SU-DHL-6 (cell line): Measurements from ENCODE around the gene CLIP4.

ENCODE experiments used
- H2AFZ ChIP-seq: fragments of 200-600 bp; sonication (generic); 2 replicates; pipeline ENCODE4 v1.6.1; 2014; ENCODE audit warnings: low read depth, mild to moderate bottlenecking, moderate library complexity, mixed read lengths, antibody characterized with exemption, low read length; ENCODE audit not compliant: severe bottlenecking
- H3F3A ChIP-seq: fragments of 200-600 bp; shearing (Covaris generic); 2 replicates; pipeline ENCODE4 v1.6.0; 2016; ENCODE audit warnings: antibody characterized with exemption, mild to moderate bottlenecking; ENCODE audit not compliant: insufficient read depth
- H3K27ac ChIP-seq: fragments of 200-600 bp; sonication (generic); 2 replicates; pipeline ENCODE4 v1.5.1; 2016; ENCODE audit warnings: low read depth, mild to moderate bottlenecking, low read length, moderate library complexity, mixed read lengths
- H3K27me3 ChIP-seq: fragments of 200-600 bp; sonication (generic), shearing (Covaris generic); 2 replicates; pipeline ENCODE4 v1.6.0; 2014; ENCODE audit warnings: mild to moderate bottlenecking, low read length
- H3K36me3 ChIP-seq: fragments of 200-600 bp; sonication (generic); 2 replicates; pipeline ENCODE4 v1.6.1; 2014; ENCODE audit warnings: mild to moderate bottlenecking, low read length, mixed read lengths
- H3K4me2 ChIP-seq: fragments of 300-600, 200-600 bp; shearing (Covaris generic), sonication (generic); 2 replicates; pipeline ENCODE4 v1.6.0; 2014; ENCODE audit warnings: low read length, low read depth, mild to moderate bottlenecking; ENCODE audit not compliant: poor library complexity, severe bottlenecking
- H3K4me3 ChIP-seq: fragments of 200-600 bp; sonication (generic); 2 replicates; pipeline ENCODE4 v1.5.1; 2014; ENCODE audit warnings: antibody characterized with exemption, low read length, mild to moderate bottlenecking, mixed read lengths; ENCODE audit not compliant: insufficient read depth, poor library complexity, severe bottlenecking
- H3K79me2 ChIP-seq: fragments of 200-600 bp; sonication (generic); 2 replicates; pipeline ENCODE4 v1.6.1; 2014; ENCODE audit warnings: mild to moderate bottlenecking, low read length, moderate library complexity; ENCODE audit not compliant: insufficient read depth
- H3K9ac ChIP-seq: fragments of 200-600 bp; sonication (generic); 2 replicates; pipeline ENCODE4 v1.7.0; 2014; ENCODE audit warnings: mild to moderate bottlenecking, low read length
- H3K9me2 ChIP-seq: fragments of 200-600 bp; sonication (generic); replicated peaks from 2 replicates; pipeline ENCODE4 v1.6.1; 2014; ENCODE audit warnings: low read length; ENCODE audit not compliant: insufficient read depth
- H3K9me3 ChIP-seq: fragments of 200-600 bp; sonication (generic); 2 replicates; pipeline ENCODE4 v1.6.1; 2014; ENCODE audit warnings: low read length, mixed read lengths; ENCODE audit not compliant: insufficient read depth
- H4K20me1 ChIP-seq: fragments of 200-600 bp; sonication (generic); 2 replicates; pipeline ENCODE4 v1.6.1; 2014; ENCODE audit warnings: low read depth, mild to moderate bottlenecking, antibody characterized with exemption, low read length, moderate library complexity, mixed read lengths
- CTCF ChIP-seq: fragments of 200-600 bp; sonication (generic); IDR thresholded peaks from one replicate; pipeline ENCODE4 v1.5.1; 2017; ENCODE audit warnings: antibody characterized with exemption, mild to moderate bottlenecking, low read length, moderate library complexity; ENCODE audit not compliant: insufficient read depth, poor library complexity, severe bottlenecking
- EZH2phosphoT487 ChIP-seq: fragments of 200-600 bp; sonication (generic), shearing (Covaris generic); conservative IDR thresholded peaks from 2 replicates; pipeline ENCODE4 v1.6.1; 2018; ENCODE audit warnings: mild to moderate bottlenecking, antibody characterized with exemption, low read length, moderate library complexity, mixed read lengths

Gene CLIP4

DNA sequence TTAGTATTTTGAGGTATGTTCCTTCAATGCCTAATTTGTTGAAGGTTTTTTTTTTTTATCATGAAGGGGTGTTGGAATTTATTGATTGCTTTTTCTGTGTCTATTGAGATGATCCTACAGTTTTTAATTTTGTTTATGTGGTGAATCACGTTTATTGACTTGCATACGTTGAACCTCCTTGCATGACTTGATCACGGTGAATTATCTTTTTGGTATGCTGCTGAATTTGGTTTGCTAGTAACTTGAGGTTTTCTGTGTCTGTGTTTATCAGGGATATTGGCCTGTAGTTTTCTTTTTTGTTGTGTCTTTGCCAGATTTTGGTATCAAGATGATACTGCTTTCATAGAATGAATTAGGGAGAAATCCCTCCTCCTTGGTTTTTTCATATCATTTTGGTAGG, 23.9 kb downstream of the CLIP4 start:
- Histone ChIP-seq H3K9me2 (no peaks in the 10 kb centered on the region), H3K36me3 (no peaks in the 10 kb centered on the region), H3K9ac (no peak overlapping the region), H4K20me1 (no peaks in the 10 kb centered on the region), H3K4me3 (no peak overlapping the region), H3K27ac (no peak overlapping the region), H3F3A (peaks cover 6% of the 10 kb centered on the region), H3K27me3 (no peaks in the 10 kb centered on the region), H3K79me2 (no peaks in the 10 kb centered on the region), H3K9me3 (no peaks in the 10 kb centered on the region), H3K4me2 (no peak overlapping the region), H2AFZ (no peak overlapping the region)
- no peak for TF ChIP-seq EZH2phosphoT487

GRCh38 chr2:29139731-29140130, 24.5 kb downstream of the CLIP4 start:
- no peak overlapping the region for H3K27ac ChIP-seq
- TF ChIP-seq CTCF = no peak
- no peak for TF ChIP-seq EZH2phosphoT487
- peaks cover 6% of the 10 kb centered on the region for H3F3A ChIP-seq
- H3K36me3 ChIP-seq = no peaks in the 10 kb centered on the region
- no peaks in the 10 kb centered on the region for H3K9me3 ChIP-seq
- no peaks in the 10 kb centered on the region for H3K9me2 ChIP-seq
- H3K4me3 ChIP-seq = no peak overlapping the region
- H3K79me2 ChIP-seq = no peaks in the 10 kb centered on the region
- no peaks in the 10 kb centered on the region for H4K20me1 ChIP-seq
- H3K27me3 ChIP-seq = no peaks in the 10 kb centered on the region
- H3K4me2 ChIP-seq = no peak overlapping the region
- H2AFZ ChIP-seq = no peak overlapping the region
- H3K9ac ChIP-seq = no peak overlapping the region

DNA sequence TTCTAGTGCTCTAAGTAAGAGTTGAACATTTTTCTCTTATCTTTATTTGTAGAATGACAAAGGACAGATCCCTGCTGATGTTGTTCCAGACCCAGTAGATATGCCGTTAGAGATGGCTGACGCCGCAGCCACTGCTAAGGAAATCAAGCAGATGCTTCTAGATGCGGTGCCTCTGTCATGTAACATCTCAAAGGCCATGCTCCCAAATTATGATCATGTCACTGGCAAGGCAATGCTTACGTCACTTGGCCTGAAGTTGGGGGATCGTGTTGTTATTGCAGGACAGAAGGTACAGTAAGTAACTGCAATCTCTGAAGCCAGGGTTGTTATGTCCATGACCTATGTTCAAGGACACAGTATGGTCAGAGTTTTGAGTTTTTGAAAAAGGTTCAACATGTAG, 28.4 kb downstream of the CLIP4 start:
- Histone ChIP-seq H3F3A (no peaks in the 10 kb centered on the region; the same call in 1 of the 2 replicates), H2AFZ (no peak overlapping the region), H3K9me3 (no peaks in the 10 kb centered on the region), H3K36me3 (no peaks in the 10 kb centered on the region), H3K27me3 (no peaks in the 10 kb centered on the region), H3K27ac (no peak overlapping the region), H3K9me2 (no peaks in the 10 kb centered on the region), H3K4me2 (no peak overlapping the region), H3K4me3 (no peak overlapping the region), H4K20me1 (no peaks in the 10 kb centered on the region), H3K79me2 (no peaks in the 10 kb centered on the region), H3K9ac (no peak overlapping the region)
- TF ChIP-seq EZH2phosphoT487 = no peak
- TF ChIP-seq CTCF = no peak

DNA sequence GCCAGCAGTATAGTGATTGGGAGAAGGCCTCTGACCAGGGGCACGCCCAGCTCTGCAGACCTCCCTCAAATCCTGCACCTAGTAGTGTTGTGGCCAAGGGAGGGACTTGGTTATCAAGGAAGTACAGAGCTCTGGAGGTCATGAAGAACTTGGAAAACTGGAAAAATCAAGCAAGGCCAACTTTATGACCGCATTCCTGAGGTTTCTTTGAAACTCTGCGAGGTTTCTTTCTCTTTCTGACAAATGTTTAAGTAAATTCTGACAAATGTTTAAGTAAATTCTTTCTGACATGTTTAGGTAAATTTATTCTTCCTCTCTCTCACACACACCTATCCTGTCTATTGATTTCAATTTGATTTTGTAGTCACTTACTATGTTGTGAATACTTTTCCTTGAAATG, 31.0 kb downstream of the CLIP4 start:
- no peak overlapping the region for H3K27ac ChIP-seq
- no peaks in the 10 kb centered on the region for H3K9me3 ChIP-seq
- no peaks in the 10 kb centered on the region for H3K9me2 ChIP-seq

More for the DNA sequence above, 31.0 kb downstream of the CLIP4 start:
- TF ChIP-seq CTCF (no peak), EZH2phosphoT487 (no peak)
- Histone ChIP-seq H3F3A (no peaks in the 10 kb centered on the region), H3K4me2 (no peak overlapping the region), H3K36me3 (no peaks in the 10 kb centered on the region), H4K20me1 (no peaks in the 10 kb centered on the region), H3K9ac (no peak overlapping the region), H2AFZ (no peak overlapping the region), H3K79me2 (no peaks in the 10 kb centered on the region), H3K4me3 (no peak overlapping the region), H3K27me3 (no peaks in the 10 kb centered on the region)
